ENCODE results near the gene GALNTL6. TPM values are rescaled to one million over a fixed set of nuclear protein-coding genes. Genes with fewer than 3 reads are reported as not detected.

GALNTL6 gene
- total and polyA plus RNA-seq, 9 of the 15 experiments (the other 6 are each of a cell fraction or from before 2014, with no cell fraction given): 0.18 to 0.50 (median 0.29) TPM

DNA sequence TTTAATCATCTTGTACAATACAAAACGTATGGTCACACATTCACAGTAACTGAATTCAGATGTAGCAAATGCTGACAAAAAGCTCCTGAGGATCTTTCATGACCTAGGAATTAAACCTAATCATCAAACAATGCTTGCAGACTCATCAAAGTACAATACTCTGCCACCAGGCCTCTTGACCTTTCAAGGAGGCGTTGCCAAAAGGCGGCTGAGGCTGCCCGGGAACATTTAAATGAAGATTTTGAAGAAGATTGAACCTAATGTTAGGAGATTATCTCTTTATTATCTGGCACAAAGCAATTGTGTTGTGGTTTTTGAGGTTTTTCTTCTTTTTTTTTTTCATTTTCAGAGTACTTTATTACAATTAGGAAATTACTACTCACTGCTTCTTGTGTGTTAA is 340.5 kb downstream of the GALNTL6 start:
- H3K9me3 ChIP-seq (replicated peaks; ENCODE audit: control insufficient read depth, insufficient read depth, low read depth, low read length): no peaks in the 10 kb centered on the region
- intact Hi-C loops (cut with micrococcal nuclease) (no loop called here), in situ Hi-C loops (cut with MboI) (no loop called here)
- H3K27ac ChIP-seq (ENCODE audit: extremely low read depth, low read depth, low read length): 0 out of 3 replicates have a peak overlapping the region, but pooled peaks have one; percentile 2
- H3K79me2 ChIP-seq (ENCODE audit: control insufficient read depth, insufficient read depth, low read length): peaks cover 42% of the 10 kb centered on the region
- ChIA-PET POLR2A (interaction anchor here (1.4 kb wide), 1 partner anchor 10 kb away, joined by 4 read pairs; no protein-coding TSS in a partner anchor), CTCF (ENCODE audit: low intra/inter-chr PET ratio) (no interaction called here)
- H2AFZ ChIP-seq (ENCODE audit: low read depth, low read length): 0 out of 2 replicates have a peak overlapping the region, but pooled peaks have one; percentile 49
- FAIRE-seq (no peak), DNase-seq (ENCODE audit: extremely low read depth in 1 of 4, low spot score in 3 of 4) (peak in 1 of 4 experiments; percentile 41), ATAC-seq (0 out of 3 replicates have a peak, but pooled peaks have one; percentile 8)
- H3K27me3 ChIP-seq (ENCODE audit: control insufficient read depth in 2 of 2, insufficient read depth in 2 of 2, low read length in 2 of 2): no peaks in the 10 kb centered on the region
- no peaks in the 10 kb centered on the region for H3K9me1 ChIP-seq (ENCODE audit: control insufficient read depth, insufficient read depth, low read length)
- H3K4me1 ChIP-seq (replicated peaks in 1 of 2; ENCODE audit: control insufficient read depth in 2 of 2, insufficient read depth in 2 of 2, low read length in 2 of 2): peaks cover 0 to 14% of the 10 kb centered on the region in 2 experiments; a peak in 3 of 5 replicates
- peak overlapping the region; percentile 61 for H3K4me2 ChIP-seq (ENCODE audit: insufficient read depth, low read length)
- no peaks in the 10 kb centered on the region for H4K20me1 ChIP-seq (replicated peaks; ENCODE audit: control insufficient read depth, insufficient read depth, low read length)
- WGBS (ENCODE audit: insufficient coverage, low coverage, missing lambda C conversion rate): 8% methylated on average over 4 of the region's 4 CpGs
- no peaks in the 10 kb centered on the region for H3K36me3 ChIP-seq (ENCODE audit: control insufficient read depth, insufficient read depth, low read length)
- no TSS peak for BruUV-seq (replicated peaks)
- H3K9ac ChIP-seq (ENCODE audit: insufficient read depth in 1 of 2, low read depth in 2 of 2, low read length in 2 of 2): peak overlapping the region in 1 of 2 experiments; percentile 31; a peak in 1 of 4 replicates
- TF ChIP-seq SOX6 (IDR thresholded peaks at IDR 0.05) (peak; percentile 30; the same call in 1 of the 2 replicates), ZBED1 (IDR thresholded peaks at IDR 0.05) (no peak), NR2C2 (CRISPR knock-in tag; IDR thresholded peaks at IDR 0.05) (no peak), NR2C2 (tag; IDR thresholded peaks at IDR 0.05) (peak; percentile 27; the same call in 1 of the 2 replicates), ASH1L (IDR thresholded peaks at IDR 0.05; ENCODE audit: borderline replicate concordance, low read depth, partially characterized antibody) (no peak), ELF2 (CRISPR knock-in tag; IDR thresholded peaks at IDR 0.05) (no peak)
- TF ChIP-seq, protein P1, sequence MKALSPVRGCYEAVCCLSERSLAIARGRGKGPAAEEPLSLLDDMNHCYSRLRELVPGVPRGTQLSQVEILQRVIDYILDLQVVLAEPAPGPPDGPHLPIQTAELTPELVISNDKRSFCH (CRISPR knock-in tag; IDR thresholded peaks at IDR 0.05): no peak
- TF ChIP-seq, protein P1 (tag; IDR thresholded peaks at IDR 0.05): peak; percentile 51; the same call in 1 of the 2 replicates
- TF ChIP-seq, protein P2, sequence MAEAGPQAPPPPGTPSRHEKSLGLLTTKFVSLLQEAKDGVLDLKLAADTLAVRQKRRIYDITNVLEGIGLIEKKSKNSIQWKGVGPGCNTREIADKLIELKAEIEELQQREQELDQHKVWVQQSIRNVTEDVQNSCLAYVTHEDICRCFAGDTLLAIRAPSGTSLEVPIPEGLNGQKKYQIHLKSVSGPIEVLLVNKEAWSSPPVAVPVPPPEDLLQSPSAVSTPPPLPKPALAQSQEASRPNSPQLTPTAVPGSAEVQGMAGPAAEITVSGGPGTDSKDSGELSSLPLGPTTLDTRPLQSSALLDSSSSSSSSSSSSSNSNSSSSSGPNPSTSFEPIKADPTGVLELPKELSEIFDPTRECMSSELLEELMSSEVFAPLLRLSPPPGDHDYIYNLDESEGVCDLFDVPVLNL (CRISPR knock-in tag; IDR thresholded peaks at IDR 0.05; ENCODE audit: low read depth): 0 out of 2 replicates have a peak, but pooled peaks have one; percentile 26
- peak overlapping the region; percentile 13; the same call in 1 of the 2 replicates for H3K4me3 ChIP-seq

All from K562 (cell line).